Forelimb muscle (tissue), 1 donor: ENCODE data around the gene LOXHD1. TPM values are rescaled to one million over a fixed set of nuclear protein-coding genes. Genes with fewer than 3 reads are reported as not detected.

Source experiments
- DNase-seq: peaks from one replicate; pipeline ENCODE4 v3.0.0-alpha.2; 2013; ENCODE audit warnings: low read depth
- polyA plus RNA-seq: library from polyadenylated mRNA; unstranded; fragments of 120-200 nt; gene quantifications from one replicate; pipeline ENCODE4 v1.2.1, GENCODE V29; 2013; ENCODE audit not compliant: insufficient read length

The LOXHD1 gene
- polyA plus RNA-seq, 1 donor, result 3.2 TPM

- no peak for DNase-seq
Observed at GRCh38 chr18:46627136-46627535, 29.9 kb downstream of the LOXHD1 start.

GRCh38 chr18:46625069-46625468, 32.0 kb downstream of the LOXHD1 start:
- no peak for DNase-seq

GRCh38 chr18:46624127-46624526, 32.9 kb downstream of the LOXHD1 start:
- no peak for DNase-seq

DNA sequence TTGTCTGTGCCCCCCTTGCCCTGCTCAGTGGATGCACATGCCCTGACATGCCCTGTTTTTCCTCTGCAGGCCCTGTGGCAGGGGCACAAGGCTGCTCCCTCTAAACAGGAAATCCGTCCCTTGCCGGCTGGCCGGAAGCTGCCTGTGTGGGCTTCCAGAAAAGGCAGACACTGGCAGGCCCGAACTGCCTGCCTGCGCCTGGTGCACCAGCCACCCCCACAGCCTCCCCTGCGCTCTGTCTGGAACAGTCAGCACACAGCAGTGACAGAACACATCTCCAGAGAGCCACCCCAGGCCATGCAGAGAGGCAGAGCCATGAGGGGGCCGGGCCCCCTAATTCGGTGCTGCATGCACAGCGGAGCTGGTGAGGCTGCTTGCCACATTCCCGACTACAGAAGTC, 33.5 kb downstream of the LOXHD1 start:
- DNase-seq, result no peak

- DNase-seq, result no peak
Observed at GRCh38 chr18:46622999-46623398, 34.0 kb downstream of the LOXHD1 start.

- no peak for DNase-seq
Observed at GRCh38 chr18:46622451-46622850, 34.6 kb downstream of the LOXHD1 start.

DNA sequence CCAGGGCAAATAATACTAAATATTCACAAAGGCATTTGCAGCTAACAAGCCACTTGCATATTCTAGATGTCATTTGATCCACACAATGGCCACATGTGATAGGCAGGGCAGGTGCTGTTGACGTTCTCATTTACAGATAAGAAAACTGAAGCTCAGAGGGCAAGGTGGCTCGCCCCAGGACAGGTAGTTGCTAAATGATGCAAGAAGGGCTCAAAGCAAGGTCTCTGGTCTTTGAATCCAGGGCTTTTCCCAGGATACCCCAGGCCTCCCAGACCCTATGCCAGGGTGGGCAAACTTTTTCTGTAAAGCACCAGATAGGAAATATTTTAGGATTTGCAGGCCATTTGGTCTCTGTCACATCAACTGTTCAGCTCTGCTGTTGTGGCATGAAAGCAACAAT, 35.1 kb downstream of the LOXHD1 start:
- DNase-seq, result no peak

GRCh38 chr18:46621111-46621766, 35.8 kb downstream of the LOXHD1 start:
- no peak for DNase-seq

DNA sequence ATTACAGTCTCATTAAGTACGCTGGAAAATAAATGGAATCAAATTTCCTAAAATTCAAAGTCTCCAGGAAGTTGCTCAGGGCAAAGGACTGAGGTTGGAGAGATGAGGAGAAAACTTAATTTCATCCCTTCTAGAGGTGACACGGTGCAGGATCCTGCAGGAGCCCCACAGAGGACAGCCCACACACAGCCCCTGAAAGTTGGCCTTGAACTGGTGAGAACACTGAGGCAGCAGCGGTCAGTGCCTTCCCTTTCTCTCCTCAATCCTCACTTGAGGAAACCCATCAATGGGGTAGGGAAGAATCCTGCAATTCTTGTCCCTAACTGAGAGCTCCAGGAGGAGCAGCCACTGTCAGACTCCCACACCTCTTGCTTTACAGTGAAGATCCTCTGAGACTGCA, 37.5 kb downstream of the LOXHD1 start:
- no peak for DNase-seq

DNA sequence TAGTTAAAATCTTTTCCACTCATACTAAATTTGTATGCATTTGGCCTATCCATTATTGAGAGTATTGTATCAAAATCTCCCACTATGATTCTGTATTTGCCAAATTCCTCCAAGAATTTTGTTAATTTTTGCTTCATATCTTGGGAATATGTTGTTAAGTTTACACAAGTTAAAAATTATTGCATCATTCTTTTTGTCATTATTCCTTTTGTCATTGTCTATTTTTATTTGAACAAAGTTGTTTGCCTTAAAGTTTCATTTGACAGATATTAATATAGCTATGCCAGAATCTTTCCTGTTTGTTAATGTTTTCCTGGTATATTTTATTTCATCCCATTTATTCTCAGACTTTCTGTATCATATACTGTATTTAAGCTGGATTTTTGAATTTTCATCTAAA, 41.3 kb downstream of the LOXHD1 start:
- DNase-seq, result no peak

- no peak for DNase-seq
Observed at GRCh38 chr18:46609048-46609447, 48.0 kb downstream of the LOXHD1 start.

DNA sequence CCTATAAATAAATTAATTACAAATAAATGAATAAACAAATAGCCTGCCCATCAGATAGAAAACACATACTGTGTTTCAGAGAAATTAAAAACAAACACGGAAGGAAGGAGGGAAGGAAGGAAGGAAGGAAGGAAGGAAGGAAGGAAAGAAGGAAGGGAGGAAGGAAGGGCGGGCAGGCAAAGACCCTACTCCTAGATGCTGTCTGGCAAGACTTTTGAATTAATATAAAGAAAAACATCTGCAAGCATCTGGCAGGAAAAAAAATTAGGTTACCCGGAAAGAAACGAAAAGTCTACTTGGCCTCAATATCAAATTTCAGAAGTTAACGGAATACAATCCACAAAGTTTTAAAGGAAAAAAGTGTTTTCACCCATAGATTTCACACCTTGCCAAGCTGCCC, 49.1 kb downstream of the LOXHD1 start:
- no peak for DNase-seq

- no peak for DNase-seq
Observed at GRCh38 chr18:46601141-46601805, 55.7 kb downstream of the LOXHD1 start.

- no peak for DNase-seq
Observed at GRCh38 chr18:46596119-46596518, 60.9 kb downstream of the LOXHD1 start.

DNA sequence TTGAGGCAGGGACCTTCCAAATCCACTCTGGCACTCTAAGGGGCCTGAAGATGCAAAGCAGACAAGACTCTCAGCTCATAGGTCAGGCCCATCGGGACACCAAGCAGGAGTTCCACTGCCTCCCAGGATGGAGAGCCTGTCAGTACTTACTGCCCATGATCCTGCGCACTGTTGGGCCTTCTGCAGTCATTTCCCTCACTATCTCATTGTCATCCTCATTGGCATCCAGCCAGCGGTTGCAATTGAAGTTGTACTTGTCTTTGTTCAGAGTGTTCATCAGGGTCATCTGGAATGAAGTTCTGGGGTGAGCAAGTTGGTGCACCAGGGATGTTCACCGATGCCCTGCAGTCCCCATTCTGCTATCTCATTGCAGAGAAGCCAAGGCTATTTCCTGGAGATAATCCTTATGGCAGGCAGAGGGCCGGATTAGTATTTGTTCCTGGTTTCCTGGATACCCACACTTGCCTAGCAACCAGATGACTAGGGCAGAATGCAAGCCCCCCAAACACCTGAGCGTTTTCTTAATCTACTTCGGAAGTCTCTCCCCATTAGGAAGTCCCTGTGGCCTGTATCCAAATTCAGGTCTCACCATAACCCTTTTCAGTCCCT, 65.1 kb downstream of the LOXHD1 start:
- no peak for DNase-seq

DNA sequence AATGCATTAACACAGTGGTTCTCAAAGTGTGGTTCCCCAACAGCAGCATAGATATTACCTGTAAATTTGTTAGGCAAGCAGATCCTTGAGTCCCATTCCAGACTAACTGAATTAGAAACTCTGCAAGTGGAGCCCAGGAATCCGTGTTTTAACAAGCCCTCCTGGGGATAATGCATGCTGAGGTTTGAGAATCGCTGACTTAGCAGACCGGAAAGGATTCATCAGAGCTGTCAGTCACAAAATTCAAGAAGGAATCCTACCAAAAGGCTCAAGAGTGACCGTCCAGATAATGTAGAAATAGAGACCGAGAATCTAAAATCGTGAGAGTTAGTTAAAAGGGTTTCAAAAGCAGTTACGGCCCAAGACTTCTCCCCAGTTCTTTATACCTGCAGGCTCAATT, 66.9 kb downstream of the LOXHD1 start:
- DNase-seq, result no peak

GRCh38 chr18:46588971-46589660, 67.9 kb downstream of the LOXHD1 start:
- no peak for DNase-seq

GRCh38 chr18:46587600-46587999, 69.4 kb downstream of the LOXHD1 start:
- DNase-seq, result no peak

- DNase-seq, result no peak
Observed at GRCh38 chr18:46583711-46584110, 73.3 kb downstream of the LOXHD1 start.

- DNase-seq, result no peak
Observed at GRCh38 chr18:46581648-46582047, 75.4 kb downstream of the LOXHD1 start.

- DNase-seq, result no peak
Observed at GRCh38 chr18:46578987-46579386, 78.0 kb downstream of the LOXHD1 start.

DNA sequence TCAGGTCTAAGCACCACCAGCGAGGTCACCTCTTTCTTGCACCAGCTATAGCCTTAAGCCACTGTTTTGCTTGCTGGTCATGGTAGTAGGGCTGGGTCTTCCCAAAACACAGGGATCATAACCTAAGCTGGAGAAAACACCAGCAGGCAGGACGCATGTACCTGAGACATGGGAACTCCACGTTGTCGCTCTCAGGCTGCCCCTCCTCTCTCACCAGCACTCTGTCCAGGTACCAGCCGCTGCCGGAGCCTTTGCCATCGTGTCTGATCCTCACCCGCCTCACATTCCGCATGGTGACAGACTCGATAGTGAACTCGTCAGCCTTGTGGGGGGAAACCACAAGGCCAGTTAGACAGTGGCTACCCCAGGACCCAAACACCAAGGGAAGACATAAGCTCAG, 79.5 kb downstream of the LOXHD1 start:
- DNase-seq, result no peak

- DNase-seq, result no peak
Observed at GRCh38 chr18:46575851-46576250, 81.2 kb downstream of the LOXHD1 start.
